K562 (cell line): ENCODE data around the gene RIN3. TPM values are rescaled to one million over a fixed set of nuclear protein-coding genes. Genes with fewer than 3 reads are reported as not detected.

Source experiments
- ATAC-seq: fragments of 200-7000 bp; cut with Tn5 transposase; 3 replicates; pipeline ENCODE4 v1.9.1; 2020; ENCODE audit warnings: moderate library complexity
- BruUV-seq: library from RNA; stranded (reverse); fragments of 400-500 nt; replicated peaks from 2 replicates; lab custom pipeline; 2021; lab: Mats Ljungman, UMichigan
- CTCF ChIA-PET: fragments of 300-600 bp; formaldehyde crosslinking; extraction: SDS; loops from one replicate; lab custom pipeline; 2021; ENCODE audit warnings: low intra/inter-chr PET ratio; lab: Yijun Ruan, JAX
- POLR2A ChIA-PET: fragments of 300-600, 350-650 bp; sonication (Branson Sonifier 250); formaldehyde crosslinking; extraction: SDS; loops from one replicate; lab custom pipeline; 2021; ENCODE audit warnings: antibody characterized with exemption, inconsistent platforms; lab: Yijun Ruan, JAX
- DNase-seq, 4 experiments: peaks; one replicate each; pipeline versions ENCODE4 v3.0.0 to v3.0.0-alpha.2; 2011 to 2018; ENCODE audit warnings: low spot score in 3 of 4, mixed read lengths in 3 of 4; ENCODE audit errors: extremely low read depth in 1 of 4
- FAIRE-seq: peaks from 2 replicates; lab custom pipeline; 2011; peaks lifted over from hg19 to GRCh38; lab: Jason Lieb, UNC
- H2AFZ ChIP-seq: 2 replicates; pipeline ENCODE4 v1.6.0; 2011; ENCODE audit warnings: low read depth, low read length, control low read depth, inconsistent platforms
- H3K27ac ChIP-seq: fragments of 200-600 bp; 3 replicates; pipeline ENCODE4 v1.8.0; 2011; ENCODE audit warnings: low read depth, mild to moderate bottlenecking, control low read depth, inconsistent platforms, low read length, moderate library complexity, mixed read lengths; ENCODE audit errors: extremely low read depth
- H3K27me3 ChIP-seq, 2 experiments: fragments of 300-600 bp in 1 of 2; 2 replicates in 1 of 2; 3 replicates in 1 of 2; pipeline versions ENCODE4 v1.6.0 to v1.8.0; 2011; ENCODE audit warnings: inconsistent platforms in 2 of 2, low read length in 2 of 2, mild to moderate bottlenecking in 1 of 2, mixed read lengths in 1 of 2, moderate library complexity in 1 of 2; ENCODE audit not compliant: control insufficient read depth in 2 of 2, insufficient read depth in 2 of 2
- H3K36me3 ChIP-seq: fragments of 300-600 bp; 3 replicates; pipeline ENCODE4 v1.8.0; 2011; ENCODE audit warnings: mild to moderate bottlenecking, low read length, inconsistent platforms; ENCODE audit not compliant: control insufficient read depth, insufficient read depth
- H3K4me1 ChIP-seq, 2 experiments: fragments of 200-600 bp in 1 of 2; replicated peaks in 1 of 2; 2 replicates in 1 of 2; 3 replicates in 1 of 2; pipeline versions ENCODE4 v1.5.1 to v1.8.0; 2011; ENCODE audit warnings: inconsistent platforms in 2 of 2, low read length in 2 of 2, mild to moderate bottlenecking in 1 of 2, mixed read lengths in 1 of 2, moderate library complexity in 1 of 2; ENCODE audit not compliant: control insufficient read depth in 2 of 2, insufficient read depth in 2 of 2
- H3K4me2 ChIP-seq: 2 replicates; pipeline ENCODE4 v1.6.1; 2011; ENCODE audit warnings: low read length, control low read depth, inconsistent platforms, mixed read lengths; ENCODE audit not compliant: insufficient read depth
- H3K4me3 ChIP-seq: fragments of 200-600 bp; sonication (generic), shearing (Covaris generic); 2 replicates; pipeline ENCODE4 v1.5.1; 2016; ENCODE audit warnings: control low read depth, inconsistent platforms
- H3K79me2 ChIP-seq: fragments of 200-600 bp; 3 replicates; pipeline ENCODE4 v1.8.0; 2011; ENCODE audit warnings: low read length, inconsistent platforms; ENCODE audit not compliant: control insufficient read depth, insufficient read depth
- H3K9ac ChIP-seq, 2 experiments: 2 replicates each; pipeline versions ENCODE4 v1.6.0 to v1.6.1; 2011; ENCODE audit warnings: low read depth in 2 of 2, low read length in 2 of 2, control low read depth in 1 of 2, inconsistent platforms in 1 of 2, mild to moderate bottlenecking in 1 of 2, mixed read lengths in 1 of 2; ENCODE audit not compliant: insufficient read depth in 1 of 2
- H3K9me1 ChIP-seq: one replicate; pipeline ENCODE4 v1.6.0; 2011; ENCODE audit warnings: inconsistent platforms, mild to moderate bottlenecking, low read length, moderate library complexity; ENCODE audit not compliant: control insufficient read depth, insufficient read depth
- H3K9me3 ChIP-seq: replicated peaks from 2 replicates; pipeline ENCODE4 v1.5.1; 2011; ENCODE audit warnings: low read depth, low read length, inconsistent platforms; ENCODE audit not compliant: control insufficient read depth, insufficient read depth
- H4K20me1 ChIP-seq: replicated peaks from 2 replicates; pipeline ENCODE4 v1.6.1; 2011; ENCODE audit warnings: low read length, inconsistent platforms, mixed read lengths; ENCODE audit not compliant: control insufficient read depth, insufficient read depth
- EP400 ChIP-seq: fragments of 450-650 bp; IDR thresholded peaks from 2 replicates; pipeline ENCODE4 v1.6.1; 2017; ENCODE audit warnings: antibody characterized with exemption, mild to moderate bottlenecking, moderate library complexity
- ETV5 ChIP-seq: sonication (generic); formaldehyde crosslinking; IDR thresholded peaks from 2 replicates; pipeline ENCODE4 v1.4.0; 2020; ENCODE audit warnings: low read depth, mild to moderate bottlenecking, missing genetic modification reagents
- MYC ChIP-seq, 2 experiments: fragments of 250-450 bp in 1 of 2; sonication (Bioruptor Pico) in 1 of 2; IDR thresholded peaks; 2 replicates each; pipeline versions ENCODE4 v1.5.1 to v1.6.1; 2012 to 2021; ENCODE audit warnings: low read depth in 2 of 2, borderline replicate concordance in 1 of 2, improper control_type of control experiment in 1 of 2, low read length in 1 of 2, mild to moderate bottlenecking in 1 of 2, moderate library complexity in 1 of 2
- SRSF1 ChIP-seq: fragments of 200-400 bp; formaldehyde crosslinking; IDR thresholded peaks from 2 replicates; pipeline ENCODE4 v1.6.1; 2017; ENCODE audit warnings: mild to moderate bottlenecking, low read depth, low read length, moderate library complexity
- ZNF124 ChIP-seq: sonication (generic); formaldehyde crosslinking; IDR thresholded peaks from 2 replicates; pipeline ENCODE4 v1.8.1; 2022; ENCODE audit warnings: missing genetic modification reagents
- WGBS: fragments of 100-300 bp; shearing (Covaris generic); methylation state at CpG from one replicate; pipeline ENCODE4 v1.1.6; 2016; ENCODE audit warnings: low coverage, mixed read lengths; ENCODE audit not compliant: insufficient coverage; ENCODE audit errors: missing lambda C conversion rate; 5-methylcytosine and 5-hydroxymethylcytosine counted together
- in situ Hi-C: fragments of 300-500 bp; cut with MboI; formaldehyde crosslinking; loops from 4 replicates; pipeline ENCODE4 v1.15.0; 2018; ENCODE audit warnings: inconsistent platforms, mixed read lengths
- intact Hi-C: fragments of 100-400 bp; cut with micrococcal nuclease; formaldehyde crosslinking; loops from 2 replicates; pipeline ENCODE4 v1.14.2; 2022
- polyA plus RNA-seq, 8 experiments: library from polyadenylated mRNA; depleted of rRNA in 4 of 8; stranded (reverse) in 5 of 8; unstranded in 3 of 8; fragments of >200 nt; fragmentation: Nextera tagmentation in 2 of 8; fragmentation: Illumina TruSeq in 1 of 8; extraction: Ambion mirVana in 2 of 8; extraction: Trizol in 1 of 8; gene quantifications; 2 replicates each; pipeline versions ENCODE4 v1.2.1 to v1.2.3, GENCODE V29; 2011 to 2014; ENCODE audit warnings: inconsistent platforms in 1 of 8, missing spikeins in 1 of 8
- total RNA-seq, 7 experiments: library from RNA; depleted of rRNA in 6 of 7; stranded (reverse); fragments of >200 nt in 6 of 7; fragmentation: Illumina TruSeq in 2 of 7; extraction: Trizol in 2 of 7; gene quantifications; 2 replicates each; pipeline versions ENCODE4 v1.2.1 to v1.2.3, GENCODE V29; 2011 to 2021; ENCODE audit warnings: low replicate concordance in 1 of 7
- TF ChIP-seq, protein P1 (sequence below), 2 experiments: fragments of 450-650 bp; formaldehyde crosslinking in 1 of 2; IDR thresholded peaks; 2 replicates each; pipeline versions ENCODE4 v1.4.0 to v1.6.1; 2014 to 2020; ENCODE audit warnings: mild to moderate bottlenecking in 2 of 2, borderline replicate concordance in 1 of 2, low read depth in 1 of 2

The RIN3 gene
- total and polyA plus RNA-seq, 9 of the 15 experiments (the other 6 are each of a cell fraction or from before 2014, with no cell fraction given), result 0.01 to 0.49 (median 0.08) TPM; not detected in 5

DNA sequence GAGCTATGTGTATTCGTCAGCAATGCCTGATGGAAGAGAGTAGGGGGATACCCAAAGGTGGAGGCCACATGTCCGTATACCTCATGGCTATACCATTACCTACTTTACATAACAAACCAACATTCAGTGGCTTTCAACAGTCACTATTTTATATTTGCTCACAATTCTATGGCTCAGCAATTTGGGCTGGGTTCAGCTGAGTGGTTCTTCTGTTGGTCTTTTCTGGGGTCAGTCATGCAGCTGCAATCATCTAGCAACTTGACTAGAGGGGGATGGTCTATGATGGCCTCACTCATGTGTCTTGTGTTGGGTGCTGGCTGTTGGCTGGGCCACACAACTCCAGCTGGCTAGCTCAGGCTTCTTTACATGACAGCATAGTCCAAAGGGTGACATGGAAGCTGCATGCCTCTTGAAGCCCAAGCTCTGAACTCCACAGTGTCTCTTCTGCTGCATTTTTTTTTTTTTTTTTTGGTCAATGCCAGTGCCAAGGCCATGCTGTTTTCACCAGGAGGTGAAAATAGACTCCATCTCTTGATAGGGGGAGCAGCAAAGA, 53.7 kb downstream of the RIN3 start:
- no peaks in the 10 kb centered on the region for H3K79me2 ChIP-seq
- no peak for ATAC-seq
- CTCF ChIA-PET, result no interaction called here
- POLR2A ChIA-PET, result interaction anchor here (0.6 kb wide), 2 partner anchors 33 to 76 kb away, joined by 3 read pairs; no protein-coding TSS in a partner anchor
- H3K9me1 ChIP-seq, result no peaks in the 10 kb centered on the region
- H3K4me3 ChIP-seq, result no peak overlapping the region
- H3K9ac ChIP-seq, result no peak overlapping the region
- no peaks in the 10 kb centered on the region for H3K9me3 ChIP-seq
- no peaks in the 10 kb centered on the region for H3K4me1 ChIP-seq
- no peaks in the 10 kb centered on the region for H4K20me1 ChIP-seq
- no TSS peak for BruUV-seq
- intact Hi-C loops, result no loop called here
- 0% methylated on average over 2 of the region's 2 CpGs for WGBS
- no peaks in the 10 kb centered on the region for H3K36me3 ChIP-seq
- H3K27ac ChIP-seq, result no peak overlapping the region
- H3K27me3 ChIP-seq, result peaks cover 0 to 4% of the 10 kb centered on the region in 2 experiments; a peak in 1 of 5 replicates
- FAIRE-seq, result no peak
- no peak overlapping the region for H3K4me2 ChIP-seq
- no peak for DNase-seq
- H2AFZ ChIP-seq, result no peak overlapping the region
- in situ Hi-C loops, result no loop called here
- no peak for TF ChIP-seq ZNF124
- no peak for TF ChIP-seq EP400
- TF ChIP-seq, protein P1, sequence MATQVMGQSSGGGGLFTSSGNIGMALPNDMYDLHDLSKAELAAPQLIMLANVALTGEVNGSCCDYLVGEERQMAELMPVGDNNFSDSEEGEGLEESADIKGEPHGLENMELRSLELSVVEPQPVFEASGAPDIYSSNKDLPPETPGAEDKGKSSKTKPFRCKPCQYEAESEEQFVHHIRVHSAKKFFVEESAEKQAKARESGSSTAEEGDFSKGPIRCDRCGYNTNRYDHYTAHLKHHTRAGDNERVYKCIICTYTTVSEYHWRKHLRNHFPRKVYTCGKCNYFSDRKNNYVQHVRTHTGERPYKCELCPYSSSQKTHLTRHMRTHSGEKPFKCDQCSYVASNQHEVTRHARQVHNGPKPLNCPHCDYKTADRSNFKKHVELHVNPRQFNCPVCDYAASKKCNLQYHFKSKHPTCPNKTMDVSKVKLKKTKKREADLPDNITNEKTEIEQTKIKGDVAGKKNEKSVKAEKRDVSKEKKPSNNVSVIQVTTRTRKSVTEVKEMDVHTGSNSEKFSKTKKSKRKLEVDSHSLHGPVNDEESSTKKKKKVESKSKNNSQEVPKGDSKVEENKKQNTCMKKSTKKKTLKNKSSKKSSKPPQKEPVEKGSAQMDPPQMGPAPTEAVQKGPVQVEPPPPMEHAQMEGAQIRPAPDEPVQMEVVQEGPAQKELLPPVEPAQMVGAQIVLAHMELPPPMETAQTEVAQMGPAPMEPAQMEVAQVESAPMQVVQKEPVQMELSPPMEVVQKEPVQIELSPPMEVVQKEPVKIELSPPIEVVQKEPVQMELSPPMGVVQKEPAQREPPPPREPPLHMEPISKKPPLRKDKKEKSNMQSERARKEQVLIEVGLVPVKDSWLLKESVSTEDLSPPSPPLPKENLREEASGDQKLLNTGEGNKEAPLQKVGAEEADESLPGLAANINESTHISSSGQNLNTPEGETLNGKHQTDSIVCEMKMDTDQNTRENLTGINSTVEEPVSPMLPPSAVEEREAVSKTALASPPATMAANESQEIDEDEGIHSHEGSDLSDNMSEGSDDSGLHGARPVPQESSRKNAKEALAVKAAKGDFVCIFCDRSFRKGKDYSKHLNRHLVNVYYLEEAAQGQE (IDR thresholded peaks at IDR 0.05; ENCODE audit: borderline replicate concordance), result no peak
- TF ChIP-seq, protein P1 (CRISPR knock-in tag; IDR thresholded peaks at IDR 0.05; ENCODE audit: low read depth), result no peak
- TF ChIP-seq ETV5 (CRISPR knock-in tag), result no peak
- no peak for TF ChIP-seq SRSF1
- no peak for TF ChIP-seq MYC (IDR thresholded peaks at IDR 0.05; ENCODE audit: low read depth, low read length)
- no peak for TF ChIP-seq MYC (CRISPR knock-in tag; IDR thresholded peaks at IDR 0.05; ENCODE audit: borderline replicate concordance, low read depth)
